HEK293T (cell line): ENCODE results near the gene STK17B.

Experiments
- BHLHE40 ChIP-seq: fragments of 450-650 bp; IDR thresholded peaks from 2 replicates; pipeline ENCODE4 v1.6.1; 2016; ENCODE audit warnings: mild to moderate bottlenecking, moderate library complexity, borderline replicate concordance
- ELF4 ChIP-seq: fragments of 450-650 bp; IDR thresholded peaks from 2 replicates; pipeline ENCODE4 v1.6.1; 2017; ENCODE audit warnings: antibody characterized with exemption
- FOXA1 ChIP-seq: fragments of 450-650 bp; IDR thresholded peaks from 2 replicates; pipeline ENCODE4 v1.6.1; 2016; ENCODE audit warnings: mild to moderate bottlenecking
- FOXK2 ChIP-seq: fragments of 450-650 bp; IDR thresholded peaks from 2 replicates; pipeline ENCODE4 v1.6.1; 2016; ENCODE audit warnings: mild to moderate bottlenecking
- LEF1 ChIP-seq: fragments of 450-650 bp; IDR thresholded peaks from 2 replicates; pipeline ENCODE4 v1.6.1; 2017; ENCODE audit warnings: mild to moderate bottlenecking, borderline replicate concordance
- NFRKB ChIP-seq: fragments of 450-650 bp; IDR thresholded peaks from 2 replicates; pipeline ENCODE4 v1.6.1; 2016; ENCODE audit warnings: mild to moderate bottlenecking, moderate library complexity
- PKNOX1 ChIP-seq: fragments of 450-650 bp; IDR thresholded peaks from 2 replicates; pipeline ENCODE4 v1.6.1; 2016
- SP1 ChIP-seq: fragments of 450-650 bp; IDR thresholded peaks from 2 replicates; pipeline ENCODE4 v1.6.1; 2017
- SUZ12 ChIP-seq: fragments of 450-650 bp; IDR thresholded peaks from 2 replicates; pipeline ENCODE4 v1.6.1; 2016; ENCODE audit warnings: mild to moderate bottlenecking
- TARDBP ChIP-seq: fragments of 450-650 bp; IDR thresholded peaks from 2 replicates; pipeline ENCODE4 v1.6.1; 2016

GRCh38 chr2:196086517-196087368 lies 84.6 kb downstream of the STK17B start:
- TF ChIP-seq PKNOX1 (no peak), NFRKB (no peak), SP1 (no peak), TARDBP (no peak), SUZ12 (no peak), FOXK2 (no peak), ELF4 (no peak), FOXA1 (no peak), BHLHE40 (no peak), LEF1 (no peak)
